HepG2 (cell line): ENCODE results near the gene DNASE1L2. TPM values are rescaled to one million over a fixed set of nuclear protein-coding genes. Genes with fewer than 3 reads are reported as not detected.

ENCODE experiments used
- BHLHE40 ChIP-seq: IDR thresholded peaks from 2 replicates; pipeline ENCODE4 v1.6.1; 2011; ENCODE audit warnings: low read length, improper control_type of control experiment
- MAX ChIP-seq: IDR thresholded peaks from 2 replicates; pipeline ENCODE4 v1.6.1; 2012; ENCODE audit warnings: inconsistent platforms
- NFATC3 ChIP-seq: sonication (generic); formaldehyde crosslinking; IDR thresholded peaks from 2 replicates; pipeline ENCODE4 v1.5.1; 2020; ENCODE audit warnings: mild to moderate bottlenecking, missing genetic modification reagents
- POGK ChIP-seq: sonication (generic); formaldehyde crosslinking; conservative IDR thresholded peaks from 2 replicates; pipeline ENCODE4 v1.8.0; 2022; ENCODE audit warnings: mild to moderate bottlenecking, moderate library complexity, missing genetic modification reagents
- REPIN1 ChIP-seq: sonication (generic); formaldehyde crosslinking; IDR thresholded peaks from 2 replicates; pipeline ENCODE4 v1.8.0; 2022; ENCODE audit warnings: missing genetic modification reagents, low read depth, mild to moderate bottlenecking, borderline replicate concordance
- SRF ChIP-seq: IDR thresholded peaks from 2 replicates; pipeline ENCODE4 v1.6.1; 2011; ENCODE audit warnings: mild to moderate bottlenecking, low read depth, low read length, moderate library complexity
- THRA ChIP-seq: sonication (generic); formaldehyde crosslinking; IDR thresholded peaks from 2 replicates; pipeline ENCODE4 v1.4.0; 2020; ENCODE audit warnings: missing genetic modification reagents, borderline replicate concordance
- TMF1 ChIP-seq: sonication (generic); formaldehyde crosslinking; IDR thresholded peaks from 2 replicates; pipeline ENCODE4 v1.8.1; 2022; ENCODE audit warnings: low read depth, missing genetic modification reagents
- U2AF2 ChIP-seq: fragments of 200-400 bp; formaldehyde crosslinking; IDR thresholded peaks from 2 replicates; pipeline ENCODE4 v1.6.1; 2017; ENCODE audit warnings: low read depth, mild to moderate bottlenecking, low read length
- ZBTB21 ChIP-seq: sonication (generic); formaldehyde crosslinking; IDR thresholded peaks from 2 replicates; pipeline ENCODE4 v1.4.0; 2020; ENCODE audit warnings: missing genetic modification reagents
- ZBTB4 ChIP-seq: sonication (generic); formaldehyde crosslinking; IDR thresholded peaks from 2 replicates; pipeline ENCODE4 v1.4.0; 2020; ENCODE audit warnings: missing genetic modification reagents, mild to moderate bottlenecking, borderline replicate concordance
- ZNF121 ChIP-seq: sonication (generic); formaldehyde crosslinking; IDR thresholded peaks from 2 replicates; pipeline ENCODE4 v1.5.0; 2020; ENCODE audit warnings: mild to moderate bottlenecking, missing genetic modification reagents
- ZNF230 ChIP-seq: sonication (generic); formaldehyde crosslinking; IDR thresholded peaks from 2 replicates; pipeline ENCODE4 v1.4.0; 2020; ENCODE audit warnings: mild to moderate bottlenecking, missing genetic modification reagents
- ZNF260 ChIP-seq: sonication (generic); formaldehyde crosslinking; IDR thresholded peaks from 2 replicates; pipeline ENCODE4 v1.4.0; 2020; ENCODE audit warnings: missing genetic modification reagents, low read depth, mild to moderate bottlenecking, borderline replicate concordance
- ZNF337 ChIP-seq: sonication (generic); formaldehyde crosslinking; IDR thresholded peaks from 2 replicates; pipeline ENCODE4 v1.5.1; 2020; ENCODE audit warnings: missing genetic modification reagents, low read depth, mild to moderate bottlenecking, borderline replicate concordance
- ZNF431 ChIP-seq: sonication (generic); formaldehyde crosslinking; IDR thresholded peaks from 2 replicates; pipeline ENCODE4 v1.9.0; 2022; ENCODE audit warnings: missing genetic modification reagents, low read depth, mild to moderate bottlenecking, borderline replicate concordance
- ZNF503 ChIP-seq: sonication (generic); formaldehyde crosslinking; IDR thresholded peaks from 2 replicates; pipeline ENCODE4 v1.4.0; 2020; ENCODE audit warnings: missing genetic modification reagents
- ZNF704 ChIP-seq: sonication (generic); formaldehyde crosslinking; IDR thresholded peaks from 2 replicates; pipeline ENCODE4 v1.8.1; 2023; ENCODE audit warnings: mild to moderate bottlenecking, inconsistent platforms, moderate library complexity, missing genetic modification reagents, borderline replicate concordance
- polyA plus RNA-seq, 8 experiments: library from polyadenylated mRNA; depleted of rRNA in 3 of 8; stranded (reverse) in 7 of 8; unstranded in 1 of 8; fragments of >200 nt; fragmentation: Illumina TruSeq in 4 of 8; extraction: Trizol in 4 of 8; gene quantifications; 2 replicates each; pipeline versions ENCODE4 v1.2.1 to v1.2.3, GENCODE V29; 2011 to 2016; ENCODE audit warnings: low read depth in 4 of 8, missing spikeins in 1 of 8, mixed read lengths in 1 of 8; ENCODE audit not compliant: insufficient read depth in 1 of 8
- total RNA-seq, 5 experiments: library from RNA; depleted of rRNA; stranded (reverse); fragments of >200 nt; fragmentation: Illumina TruSeq; extraction: Trizol; gene quantifications; 2 replicates each; pipeline ENCODE4 v1.2.3, GENCODE V29; 2016; ENCODE audit warnings: low read depth in 1 of 5

DNASE1L2 gene
- total and polyA plus RNA-seq, 2 of the 13 experiments (the other 11 are each of a cell fraction or from before 2014, with no cell fraction given) = 0.44 to 0.50 TPM

- TF ChIP-seq ZNF121 (CRISPR knock-in tag) (no peak), ZNF337 (CRISPR knock-in tag) (0 out of 2 replicates have a peak, but pooled peaks have one; percentile 48), ZNF260 (CRISPR knock-in tag) (no peak), TMF1 (CRISPR knock-in tag) (no peak; the same call in 1 of the 2 replicates), ZNF503 (CRISPR knock-in tag) (peak; percentile 56; the same call in 1 of the 2 replicates), MAX (peak; percentile 92), ZNF704 (CRISPR knock-in tag) (no peak; the same call in 1 of the 2 replicates), ZBTB21 (CRISPR knock-in tag) (peak; percentile 84), THRA (peak; percentile 69), ZBTB4 (no peak), NFATC3 (CRISPR knock-in tag) (peak; percentile 63; the same call in 1 of the 2 replicates), U2AF2 (peak; percentile 96), ZNF431 (no peak), BHLHE40 (no peak), REPIN1 (CRISPR knock-in tag) (peak; percentile 84), SRF (peak; percentile 53; the same call in 1 of the 2 replicates), POGK (CRISPR knock-in tag) (peak; percentile 96), ZNF230 (CRISPR knock-in tag) (peak; percentile 7; the same call in 1 of the 2 replicates)
Observed at GRCh38 chr16:2223221-2223941, 12.9 kb upstream of the DNASE1L2 start, which contains the start of gene E4F1 (continued).
